Peyer's patch (tissue), 4 donors: ENCODE measurements around the gene COL6A1.

Experiments
- POLR2A ChIP-seq, 2 donors: fragments of 450-650 bp; IDR thresholded peaks; one replicate each; pipeline ENCODE4 v1.5.1; 2017; ENCODE audit warnings: antibody characterized with exemption in 2 of 2, mild to moderate bottlenecking in 2 of 2, moderate library complexity in 2 of 2
- TF ChIP-seq, protein P1 (sequence below), 6 experiments: fragments of 450-650 bp in 4 of 6; fragments of 200-600 bp in 2 of 6; sonication (generic) in 1 of 6; IDR thresholded peaks; one replicate each; pipeline ENCODE4 v1.5.1; 2017 to 2019; ENCODE audit warnings: antibody characterized with exemption in 6 of 6, mild to moderate bottlenecking in 3 of 6, moderate library complexity in 1 of 6

- TF ChIP-seq, protein P1, sequence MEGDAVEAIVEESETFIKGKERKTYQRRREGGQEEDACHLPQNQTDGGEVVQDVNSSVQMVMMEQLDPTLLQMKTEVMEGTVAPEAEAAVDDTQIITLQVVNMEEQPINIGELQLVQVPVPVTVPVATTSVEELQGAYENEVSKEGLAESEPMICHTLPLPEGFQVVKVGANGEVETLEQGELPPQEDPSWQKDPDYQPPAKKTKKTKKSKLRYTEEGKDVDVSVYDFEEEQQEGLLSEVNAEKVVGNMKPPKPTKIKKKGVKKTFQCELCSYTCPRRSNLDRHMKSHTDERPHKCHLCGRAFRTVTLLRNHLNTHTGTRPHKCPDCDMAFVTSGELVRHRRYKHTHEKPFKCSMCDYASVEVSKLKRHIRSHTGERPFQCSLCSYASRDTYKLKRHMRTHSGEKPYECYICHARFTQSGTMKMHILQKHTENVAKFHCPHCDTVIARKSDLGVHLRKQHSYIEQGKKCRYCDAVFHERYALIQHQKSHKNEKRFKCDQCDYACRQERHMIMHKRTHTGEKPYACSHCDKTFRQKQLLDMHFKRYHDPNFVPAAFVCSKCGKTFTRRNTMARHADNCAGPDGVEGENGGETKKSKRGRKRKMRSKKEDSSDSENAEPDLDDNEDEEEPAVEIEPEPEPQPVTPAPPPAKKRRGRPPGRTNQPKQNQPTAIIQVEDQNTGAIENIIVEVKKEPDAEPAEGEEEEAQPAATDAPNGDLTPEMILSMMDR (IDR thresholded peaks at IDR 0.05): no peak
- TF ChIP-seq POLR2A (IDR thresholded peaks at IDR 0.05): no peak
These were observed 29.8 kb downstream of the COL6A1 start for GRCh38 chr21:46011267-46011967.
